GM13976 (cell line): Measurements from ENCODE around the gene SLC10A7.
A peak's percentile ranks its signal among the peaks of the same experiment; 100 is the strongest.

ENCODE experiments used
- DNase-seq: peaks from one replicate; pipeline ENCODE4 v3.0.0; 2012; ENCODE audit warnings: low spot score
- CTCF ChIP-seq: IDR thresholded peaks from 2 replicates; pipeline ENCODE4 v1.5.1; 2012; ENCODE audit warnings: borderline replicate concordance, mild to moderate bottlenecking; ENCODE audit not compliant: insufficient read depth; ENCODE audit errors: extremely low read depth, missing control alignments, control extremely low read depth
- in situ Hi-C: fragments of 300-500 bp; cut with MboI; formaldehyde crosslinking; loops from one replicate; pipeline ENCODE4 v1.12.0; 2022; ENCODE audit warnings: low sequenced_read_pairs, mixed read lengths, inconsistent platforms; ENCODE audit not compliant: unreplicated experiment

The SLC10A7 gene

GRCh38 chr4:146486565-146486964, 35.2 kb downstream of the SLC10A7 start:
- in situ Hi-C loops, result no loop called here
- peak; percentile 32 for DNase-seq
- no peak for TF ChIP-seq CTCF

- no peak for TF ChIP-seq CTCF
- peak; percentile 17 for DNase-seq
- in situ Hi-C loops, result no loop called here
Observed at GRCh38 chr4:146485968-146486367, 35.8 kb downstream of the SLC10A7 start.

- DNase-seq, result no peak
- no peak for TF ChIP-seq CTCF
- in situ Hi-C loops, result no loop called here
Observed at GRCh38 chr4:146482788-146483187, 39.0 kb downstream of the SLC10A7 start.

- TF ChIP-seq CTCF, result no peak
- DNase-seq, result no peak
- in situ Hi-C loops, result no loop called here
Observed at GRCh38 chr4:146481246-146481645, 40.5 kb downstream of the SLC10A7 start.

DNA sequence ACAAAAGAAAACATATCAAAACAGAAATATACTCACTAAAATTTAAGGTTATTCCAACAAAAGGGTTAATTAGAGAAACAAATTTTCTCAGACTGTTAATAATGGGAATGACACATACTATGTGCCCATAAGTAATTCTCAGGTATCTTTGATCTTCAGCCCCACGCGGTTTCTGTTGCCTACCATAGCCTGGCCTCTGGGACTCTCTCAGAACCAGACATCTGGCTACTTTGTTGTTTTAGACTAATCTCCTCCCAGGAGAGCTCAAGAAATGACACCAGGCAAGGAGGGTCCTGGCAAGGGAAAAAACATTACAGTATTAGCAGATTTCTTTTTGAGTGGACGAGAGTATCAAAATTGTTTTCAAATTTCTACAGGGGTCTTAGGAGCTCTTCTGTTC, 43.7 kb downstream of the SLC10A7 start:
- in situ Hi-C loops, result no loop called here
- DNase-seq, result no peak
- TF ChIP-seq CTCF, result no peak

DNA sequence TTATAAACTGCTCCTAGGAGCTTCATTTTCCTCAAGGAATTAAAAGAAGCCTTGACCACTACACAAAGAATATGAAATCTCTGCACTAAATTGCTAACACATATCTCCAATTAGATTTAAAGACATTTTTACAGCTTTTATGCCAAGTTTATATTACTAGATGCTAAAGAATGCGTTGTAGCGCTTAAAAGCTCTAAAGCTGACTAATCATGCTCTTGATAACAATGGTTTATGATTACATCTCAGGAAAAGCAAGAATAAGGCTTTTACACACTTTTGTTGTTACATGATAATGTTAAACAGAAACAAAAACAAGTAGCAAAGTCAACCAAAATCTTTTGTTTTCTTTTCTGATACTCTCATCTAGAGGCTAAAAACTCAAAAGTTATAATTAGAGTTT, 44.7 kb downstream of the SLC10A7 start:
- DNase-seq, result no peak
- TF ChIP-seq CTCF, result no peak
- in situ Hi-C loops, result no loop called here

- DNase-seq, result no peak
- in situ Hi-C loops, result no loop called here
Observed at GRCh38 chr4:146472404-146472803, 49.3 kb downstream of the SLC10A7 start.

More at GRCh38 chr4:146472404-146472803, 49.3 kb downstream of the SLC10A7 start:
- TF ChIP-seq CTCF, result no peak
